GM13977 (cell line): ENCODE measurements around the gene IFRD1.
"Not testable (repeated sequence)": the region's sequence is repeated elsewhere in the genome, so short reads cannot be mapped to it uniquely, and the experiment has no call there.

Source experiments
- DNase-seq: peaks from one replicate; pipeline ENCODE4 v3.0.0; 2012; ENCODE audit warnings: low spot score
- in situ Hi-C: fragments of 300-500 bp; cut with MboI; formaldehyde crosslinking; loops from one replicate; pipeline ENCODE4 v1.12.0; 2022; ENCODE audit warnings: low sequenced_read_pairs, low pct_unique_long_range_greater_than_20kb, mixed read lengths, inconsistent platforms; ENCODE audit not compliant: unreplicated experiment
- TF ChIP-seq, protein P1 (sequence below): IDR thresholded peaks from 2 replicates; pipeline ENCODE4 v1.5.1; 2012; ENCODE audit warnings: mild to moderate bottlenecking, control low read depth; ENCODE audit not compliant: insufficient read depth; ENCODE audit errors: extremely low read depth, missing control alignments

IFRD1 gene

DNA sequence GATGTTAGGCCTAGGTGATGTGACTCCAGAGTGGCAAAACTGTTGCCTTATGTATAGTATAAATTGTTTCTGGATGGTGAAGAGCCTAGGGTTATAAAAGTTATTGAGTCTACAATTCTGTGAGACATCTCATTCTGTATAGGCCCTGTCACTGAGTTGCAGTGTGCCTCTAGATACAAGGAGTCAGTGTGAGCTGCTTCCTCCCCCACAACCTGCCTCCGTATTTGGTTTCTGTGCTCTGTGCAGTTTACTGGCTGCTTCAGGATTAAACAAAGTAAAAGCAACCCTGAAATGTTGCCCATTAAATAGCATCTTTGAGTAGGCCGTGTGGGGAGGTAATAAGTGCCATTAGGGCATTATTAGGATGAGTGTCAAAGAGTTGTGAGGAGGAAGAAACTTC lies 1.9 kb upstream of the IFRD1 start:
- DNase-seq: no peak
- in situ Hi-C loops: no loop called here
- TF ChIP-seq, protein P1, sequence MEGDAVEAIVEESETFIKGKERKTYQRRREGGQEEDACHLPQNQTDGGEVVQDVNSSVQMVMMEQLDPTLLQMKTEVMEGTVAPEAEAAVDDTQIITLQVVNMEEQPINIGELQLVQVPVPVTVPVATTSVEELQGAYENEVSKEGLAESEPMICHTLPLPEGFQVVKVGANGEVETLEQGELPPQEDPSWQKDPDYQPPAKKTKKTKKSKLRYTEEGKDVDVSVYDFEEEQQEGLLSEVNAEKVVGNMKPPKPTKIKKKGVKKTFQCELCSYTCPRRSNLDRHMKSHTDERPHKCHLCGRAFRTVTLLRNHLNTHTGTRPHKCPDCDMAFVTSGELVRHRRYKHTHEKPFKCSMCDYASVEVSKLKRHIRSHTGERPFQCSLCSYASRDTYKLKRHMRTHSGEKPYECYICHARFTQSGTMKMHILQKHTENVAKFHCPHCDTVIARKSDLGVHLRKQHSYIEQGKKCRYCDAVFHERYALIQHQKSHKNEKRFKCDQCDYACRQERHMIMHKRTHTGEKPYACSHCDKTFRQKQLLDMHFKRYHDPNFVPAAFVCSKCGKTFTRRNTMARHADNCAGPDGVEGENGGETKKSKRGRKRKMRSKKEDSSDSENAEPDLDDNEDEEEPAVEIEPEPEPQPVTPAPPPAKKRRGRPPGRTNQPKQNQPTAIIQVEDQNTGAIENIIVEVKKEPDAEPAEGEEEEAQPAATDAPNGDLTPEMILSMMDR: no peak

DNA sequence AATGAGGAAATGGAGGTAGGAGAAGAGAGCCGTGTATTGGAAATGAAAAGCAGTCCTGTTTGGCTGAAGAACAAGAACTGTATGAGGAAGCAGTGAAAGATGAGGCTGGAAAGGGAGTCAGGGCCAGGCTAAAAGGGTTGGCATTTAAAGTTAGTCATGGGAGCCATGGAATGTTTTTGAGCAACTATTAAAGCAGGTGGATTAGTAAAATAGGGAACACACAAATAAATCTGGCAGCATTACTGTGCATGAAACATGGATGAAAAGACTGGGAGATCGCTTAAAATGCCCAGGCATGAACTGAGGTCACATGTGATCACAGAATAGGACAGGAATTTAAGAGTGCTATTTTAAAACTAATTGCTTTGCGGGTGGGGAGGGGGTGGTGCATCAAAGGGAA lies 1.4 kb upstream of the IFRD1 start:
- no peak for DNase-seq
- in situ Hi-C loops: no loop called here

DNA sequence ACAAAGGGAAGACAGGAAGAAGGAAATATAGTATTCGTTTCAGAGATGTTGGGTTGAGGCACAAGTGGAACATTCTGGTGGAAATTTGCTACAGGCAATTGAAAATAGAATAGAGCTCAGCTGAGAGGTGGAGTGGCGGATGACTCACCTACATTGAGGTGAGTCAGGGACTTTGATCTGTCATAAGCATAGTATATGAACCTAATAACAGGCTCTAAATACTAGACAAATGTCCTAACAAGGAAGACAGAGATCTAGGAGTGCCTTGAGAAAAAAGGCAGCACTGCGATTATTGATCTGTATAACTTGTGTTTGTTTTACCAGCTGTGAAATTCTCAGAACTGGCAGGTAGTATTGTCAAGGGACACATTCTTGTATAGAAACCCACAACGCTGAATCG lies 907 bp upstream of the IFRD1 start:
- TF ChIP-seq, protein P1: no peak
- peak; percentile 24 for DNase-seq
- in situ Hi-C loops: no loop called here

More for the DNA sequence above, 1.4 kb upstream of the IFRD1 start:
- TF ChIP-seq, protein P1: no peak

DNA sequence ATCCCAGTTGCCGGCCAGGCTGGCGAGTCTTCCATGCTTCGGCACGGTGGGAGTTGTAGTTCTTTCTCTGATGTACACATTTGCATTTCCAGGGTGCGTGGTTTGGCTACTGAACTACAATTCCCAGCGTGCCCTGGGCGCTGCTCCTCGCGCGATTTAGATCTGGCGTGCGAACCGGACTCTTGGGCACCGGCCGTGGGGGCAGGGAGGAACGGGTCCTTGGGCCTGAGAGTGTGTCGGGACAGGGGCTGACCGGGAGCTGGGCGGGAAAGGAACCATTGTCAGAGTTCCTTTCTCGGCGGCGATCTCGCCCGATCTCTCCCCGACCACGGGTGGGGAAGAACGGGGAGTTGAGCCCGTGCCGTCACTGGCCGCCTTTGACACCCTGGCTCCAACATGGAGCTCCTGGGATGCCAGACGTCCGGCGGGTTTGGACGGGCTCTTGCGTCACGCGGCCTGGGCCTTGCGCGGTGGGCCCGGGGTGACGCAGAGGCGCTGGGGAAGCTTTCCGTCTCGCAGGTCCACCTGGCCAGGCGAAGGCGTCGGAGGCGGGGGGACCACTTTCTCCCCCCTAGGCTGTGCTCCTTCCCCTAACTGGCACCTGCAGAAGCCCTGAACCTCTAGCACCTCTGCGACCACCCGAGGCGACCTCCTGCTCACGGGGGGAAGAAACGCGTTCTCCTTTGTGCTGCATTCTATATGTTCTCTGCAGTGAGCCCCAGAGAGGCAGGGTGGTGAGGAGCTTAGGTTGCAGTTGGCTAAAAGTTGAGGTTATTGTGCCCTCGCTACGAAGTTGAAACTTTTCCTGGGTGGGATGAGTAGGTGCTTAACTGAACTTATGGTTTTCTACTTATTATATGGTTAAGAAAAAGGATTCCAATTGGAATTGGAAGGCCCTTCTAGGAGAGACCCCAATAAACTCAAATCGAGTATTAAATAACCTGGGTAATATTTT lies 824 bp downstream of the IFRD1 start:
- in situ Hi-C loops: no loop called here
- TF ChIP-seq, protein P1: no peak
- DNase-seq: peak; percentile 92

DNA sequence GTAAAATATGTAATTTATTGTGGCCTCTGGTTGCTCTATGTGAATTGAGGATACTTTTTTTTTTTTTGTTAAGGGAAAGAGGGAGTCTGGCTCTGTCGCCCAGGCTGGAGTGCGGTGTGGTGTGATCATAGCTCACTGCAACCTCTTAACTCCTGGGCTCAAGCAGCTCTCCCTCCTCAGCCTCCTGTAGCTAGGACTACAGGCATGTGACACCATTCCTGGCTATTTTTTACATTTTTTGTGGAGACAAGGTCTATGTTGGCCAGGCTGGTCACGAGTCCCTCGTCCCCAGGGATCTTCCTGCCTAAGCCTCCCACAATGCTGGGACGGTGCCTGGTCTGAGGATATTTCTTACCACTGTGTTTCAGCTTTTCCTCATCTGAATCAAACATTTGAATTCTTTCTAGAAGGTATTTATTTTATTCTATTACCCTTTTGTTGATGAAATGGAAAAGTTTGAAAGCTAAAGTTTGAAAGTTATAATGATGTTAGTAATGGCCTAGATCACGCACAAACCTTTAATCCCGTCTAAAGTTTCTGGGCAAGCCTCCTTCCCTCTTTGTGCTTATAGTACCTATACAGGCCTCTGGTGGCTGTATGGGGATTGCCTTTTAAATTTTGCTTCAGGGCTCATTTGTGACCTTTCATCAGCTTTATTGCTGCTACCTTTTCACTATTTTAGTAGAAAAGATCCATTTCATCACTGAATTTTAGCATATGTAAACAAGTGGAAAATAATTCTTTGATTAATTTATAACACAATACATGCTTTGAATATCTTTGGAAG lies 2.0 kb downstream of the IFRD1 start:
- TF ChIP-seq, protein P1: peak; percentile 20
- DNase-seq: peak; percentile 27

DNA sequence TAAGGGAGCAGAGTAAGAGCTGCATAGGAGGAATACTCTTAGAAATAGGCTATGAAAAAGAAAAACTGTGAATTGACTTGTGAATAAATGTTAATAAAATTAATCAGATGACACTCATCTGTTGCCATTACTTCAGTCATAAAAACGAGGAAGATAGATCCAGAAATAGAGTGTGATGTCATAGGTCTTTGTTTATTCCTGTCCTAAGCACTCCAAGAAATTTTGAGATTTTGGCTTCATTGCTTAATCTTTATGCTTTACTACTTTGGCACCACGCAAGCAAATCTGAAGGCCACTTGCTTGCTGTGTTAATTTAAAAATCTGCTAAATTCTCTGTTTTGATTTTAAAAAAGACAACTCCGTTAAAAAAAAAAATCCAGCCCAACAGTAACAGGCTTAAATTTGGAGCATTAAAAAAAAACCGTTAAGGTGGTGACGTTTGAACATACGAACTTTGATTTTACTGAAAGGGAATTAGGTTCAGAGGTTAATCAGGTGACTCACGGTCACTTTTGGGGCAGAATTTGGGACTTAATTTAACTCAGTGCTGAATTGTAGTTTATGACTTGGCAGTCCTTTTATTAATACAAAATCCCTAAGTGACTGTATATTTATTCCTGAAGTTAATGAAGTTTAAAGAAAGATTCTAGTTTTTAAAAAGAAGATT lies 3.4 kb downstream of the IFRD1 start:
- DNase-seq: no peak
- in situ Hi-C loops: no loop called here
- TF ChIP-seq, protein P1: no peak

More for the DNA sequence above, 2.0 kb downstream of the IFRD1 start:
- in situ Hi-C loops: no loop called here

DNA sequence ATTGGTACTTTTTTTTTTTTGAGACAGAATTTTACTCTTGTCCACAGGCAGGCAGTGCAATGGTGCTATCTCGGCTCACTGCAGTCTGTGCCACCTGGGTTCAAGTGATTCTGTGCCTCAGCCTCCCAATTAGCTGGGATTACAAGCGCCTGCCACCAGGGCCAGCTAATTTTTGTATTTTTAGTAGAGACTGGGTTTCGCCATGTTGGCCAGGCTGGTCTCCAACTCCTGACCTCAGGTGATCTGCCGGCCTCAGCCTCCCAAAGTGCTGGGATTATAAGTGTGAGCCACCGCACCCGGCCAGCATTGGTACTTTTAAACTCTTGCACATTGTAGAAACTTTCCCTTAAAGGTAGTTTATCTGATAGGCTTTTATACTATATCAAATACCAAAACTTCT lies 3.9 kb downstream of the IFRD1 start:
- in situ Hi-C loops, DNase-seq: not testable (repeated sequence)
